Astrocyte of the hippocampus (primary cell): ENCODE data around the gene PKP4.
"Not testable (repeated sequence)": the region's sequence is repeated elsewhere in the genome, so short reads cannot be mapped to it uniquely, and the experiment has no call there.

Experiments used
- DNase-seq: peaks from one replicate; pipeline ENCODE4 v3.0.0; 2011; ENCODE audit warnings: low read depth, low spot score

PKP4 gene, protein sequence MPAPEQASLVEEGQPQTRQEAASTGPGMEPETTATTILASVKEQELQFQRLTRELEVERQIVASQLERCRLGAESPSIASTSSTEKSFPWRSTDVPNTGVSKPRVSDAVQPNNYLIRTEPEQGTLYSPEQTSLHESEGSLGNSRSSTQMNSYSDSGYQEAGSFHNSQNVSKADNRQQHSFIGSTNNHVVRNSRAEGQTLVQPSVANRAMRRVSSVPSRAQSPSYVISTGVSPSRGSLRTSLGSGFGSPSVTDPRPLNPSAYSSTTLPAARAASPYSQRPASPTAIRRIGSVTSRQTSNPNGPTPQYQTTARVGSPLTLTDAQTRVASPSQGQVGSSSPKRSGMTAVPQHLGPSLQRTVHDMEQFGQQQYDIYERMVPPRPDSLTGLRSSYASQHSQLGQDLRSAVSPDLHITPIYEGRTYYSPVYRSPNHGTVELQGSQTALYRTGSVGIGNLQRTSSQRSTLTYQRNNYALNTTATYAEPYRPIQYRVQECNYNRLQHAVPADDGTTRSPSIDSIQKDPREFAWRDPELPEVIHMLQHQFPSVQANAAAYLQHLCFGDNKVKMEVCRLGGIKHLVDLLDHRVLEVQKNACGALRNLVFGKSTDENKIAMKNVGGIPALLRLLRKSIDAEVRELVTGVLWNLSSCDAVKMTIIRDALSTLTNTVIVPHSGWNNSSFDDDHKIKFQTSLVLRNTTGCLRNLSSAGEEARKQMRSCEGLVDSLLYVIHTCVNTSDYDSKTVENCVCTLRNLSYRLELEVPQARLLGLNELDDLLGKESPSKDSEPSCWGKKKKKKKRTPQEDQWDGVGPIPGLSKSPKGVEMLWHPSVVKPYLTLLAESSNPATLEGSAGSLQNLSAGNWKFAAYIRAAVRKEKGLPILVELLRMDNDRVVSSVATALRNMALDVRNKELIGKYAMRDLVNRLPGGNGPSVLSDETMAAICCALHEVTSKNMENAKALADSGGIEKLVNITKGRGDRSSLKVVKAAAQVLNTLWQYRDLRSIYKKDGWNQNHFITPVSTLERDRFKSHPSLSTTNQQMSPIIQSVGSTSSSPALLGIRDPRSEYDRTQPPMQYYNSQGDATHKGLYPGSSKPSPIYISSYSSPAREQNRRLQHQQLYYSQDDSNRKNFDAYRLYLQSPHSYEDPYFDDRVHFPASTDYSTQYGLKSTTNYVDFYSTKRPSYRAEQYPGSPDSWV

DNA sequence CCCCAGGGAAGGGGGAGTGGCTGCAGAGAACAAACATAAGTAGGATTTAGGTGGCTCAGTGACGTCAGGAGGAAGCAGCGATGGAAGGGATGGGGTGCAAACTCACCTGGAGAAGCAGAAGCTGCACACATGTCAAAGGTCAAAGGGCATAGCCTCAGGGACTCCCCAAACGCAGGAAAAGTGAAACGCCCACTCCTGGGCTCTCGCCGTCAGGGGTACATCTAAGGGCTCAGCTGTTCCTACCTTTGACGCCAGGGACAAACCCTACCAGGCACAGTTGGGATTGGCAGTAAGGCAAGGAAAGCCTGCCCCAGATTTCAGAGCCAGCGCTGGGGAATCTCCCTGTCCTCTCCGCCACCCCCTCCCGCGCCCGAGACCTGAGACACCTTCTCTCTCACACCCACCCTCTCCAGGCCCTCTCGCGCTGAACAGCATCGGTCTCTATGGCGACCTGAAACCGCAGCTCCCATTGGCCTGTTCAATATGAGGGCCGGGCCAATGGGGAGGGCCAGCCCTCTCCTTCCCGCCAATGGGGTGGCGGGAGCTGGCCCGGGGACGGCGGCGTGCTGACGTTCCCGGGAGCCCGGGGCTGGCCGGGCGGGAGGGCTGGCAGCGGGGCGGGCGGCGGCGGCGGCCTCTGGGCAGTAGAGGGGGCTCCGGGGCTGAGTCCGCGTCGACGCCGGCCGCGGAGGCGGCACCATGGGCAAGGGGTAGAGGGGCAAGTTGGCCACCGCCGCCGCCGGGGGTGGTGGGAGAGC, at the start of gene PKP4, which contains the start of gene CCDC148:
Gene PKP4 (plus strand): TSS at position 644 of the 758 bp plus-strand sequence. CDS start 76,233 bp downstream, outside the sequence.
Gene CCDC148 (minus strand): TSS at position 445 of the 758 bp plus-strand sequence. CDS start 314 bp downstream, at position 131.
- DNase-seq, result peak; percentile 98

DNA sequence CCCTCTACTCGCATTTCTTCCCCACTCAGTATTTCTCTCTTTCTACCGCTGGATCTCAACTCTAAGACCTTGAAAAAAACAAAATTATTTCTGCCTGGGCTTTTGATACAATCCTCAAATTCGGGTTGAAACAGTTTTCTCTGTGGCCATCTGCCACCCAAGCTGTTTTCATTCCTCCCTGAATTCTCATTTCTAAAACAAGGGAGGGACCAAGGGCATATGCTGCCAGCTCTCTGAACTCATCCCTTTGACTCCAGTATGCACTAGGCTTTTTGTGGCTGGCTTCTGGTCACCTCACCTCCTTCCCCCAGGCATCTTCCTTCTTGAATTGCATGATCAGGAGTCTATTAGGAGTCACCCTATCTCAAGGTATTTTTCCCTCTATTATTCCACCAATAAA, 49.7 kb upstream of the PKP4 start:
- no peak for DNase-seq

DNA sequence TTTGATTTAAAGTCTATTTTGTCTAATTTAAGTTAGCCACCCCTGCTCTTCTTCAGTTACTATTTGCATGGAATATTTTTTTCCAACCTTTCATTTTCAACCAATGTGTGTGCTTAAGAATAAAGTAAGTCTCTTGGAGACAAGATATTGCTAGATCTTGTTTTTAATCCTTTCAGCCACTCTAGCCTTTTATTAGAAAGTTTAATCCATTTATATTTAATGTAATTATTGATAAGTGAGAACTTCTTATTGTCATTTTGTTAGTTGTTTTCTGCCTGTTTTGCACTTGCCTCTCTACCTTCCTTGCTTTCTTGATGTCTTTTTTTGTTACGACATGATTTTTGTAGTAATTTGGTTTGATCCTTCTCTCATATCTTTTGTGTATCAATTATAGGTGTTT, 46.6 kb upstream of the PKP4 start:
- no peak for DNase-seq

DNA sequence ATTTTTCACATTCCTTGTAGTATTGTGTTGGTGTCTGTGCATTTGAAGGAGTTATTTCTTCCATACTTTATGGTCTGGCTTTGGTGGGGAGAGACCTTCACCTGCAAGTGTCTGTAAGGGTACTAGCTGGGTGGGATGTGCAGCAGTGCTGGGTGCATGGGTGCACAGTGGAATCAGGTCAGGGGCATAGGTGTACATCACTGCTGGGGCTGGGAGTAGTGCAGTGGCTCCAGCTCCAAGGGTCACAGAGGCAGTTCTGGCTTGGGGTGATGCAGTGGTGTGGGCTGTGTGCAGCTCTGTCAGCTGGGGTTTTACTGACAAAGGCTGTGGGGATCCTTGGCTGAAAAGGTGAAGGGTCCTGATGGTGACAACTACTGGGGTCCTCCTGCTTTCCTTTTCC, 45.0 kb upstream of the PKP4 start:
- no peak for DNase-seq

DNA sequence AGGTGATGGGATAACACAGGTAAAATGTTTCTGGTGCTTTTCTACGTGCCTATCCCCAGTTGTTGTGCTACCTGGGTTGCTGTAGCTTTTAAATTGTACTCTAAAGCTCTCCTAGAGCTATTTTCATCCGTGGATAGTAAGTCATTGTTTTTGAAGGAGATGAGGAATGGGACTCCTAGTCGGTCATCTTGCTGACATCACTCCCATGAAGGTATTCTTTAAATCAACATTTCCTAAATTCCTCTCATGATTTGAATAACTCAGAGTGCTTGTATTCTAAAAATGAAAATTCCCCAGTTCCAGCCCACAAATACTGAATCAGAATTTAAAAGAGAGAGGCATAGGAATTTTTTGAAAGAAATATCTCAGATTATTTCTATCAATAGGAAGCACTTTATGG, 44.5 kb upstream of the PKP4 start:
- DNase-seq, result peak; percentile 65

DNA sequence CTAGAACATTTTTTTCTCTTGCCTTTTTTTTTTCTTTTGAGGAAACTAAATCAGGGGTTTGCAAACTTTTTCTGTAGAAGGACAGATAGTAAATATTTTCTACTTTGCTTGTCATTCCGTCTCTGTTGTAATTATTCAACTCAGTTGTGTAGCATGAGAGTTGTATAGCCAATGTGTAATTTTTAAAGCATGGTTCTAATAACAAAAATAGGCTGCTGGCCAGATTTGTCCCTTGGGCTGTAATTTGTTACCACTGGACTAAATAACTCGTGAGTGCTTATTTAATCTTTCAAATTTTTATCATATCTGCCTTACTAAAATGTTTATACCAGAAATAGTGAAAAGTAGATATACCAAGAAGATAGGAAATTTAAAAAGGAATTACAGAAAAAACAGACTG, 43.2 kb upstream of the PKP4 start:
- DNase-seq, result no peak

DNA sequence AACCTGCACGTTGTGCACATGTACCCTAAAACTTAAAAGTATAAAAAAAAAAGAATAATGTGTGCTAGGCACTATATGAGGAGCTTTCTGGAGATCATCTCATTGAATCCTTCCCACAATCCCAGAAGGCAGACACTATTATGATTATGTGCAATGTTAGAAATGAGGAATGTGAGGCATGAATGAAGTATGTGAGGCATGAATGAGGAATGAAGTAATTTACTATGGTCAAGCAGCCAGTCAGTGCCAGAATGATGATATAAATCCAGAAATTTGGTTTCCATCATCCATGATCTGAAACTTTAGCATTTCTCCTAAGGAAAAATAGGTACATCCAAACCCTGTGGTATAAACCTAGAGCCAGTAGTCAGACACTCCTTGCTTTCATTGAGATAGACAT, 42.2 kb upstream of the PKP4 start:
- peak; percentile 58 for DNase-seq

DNA sequence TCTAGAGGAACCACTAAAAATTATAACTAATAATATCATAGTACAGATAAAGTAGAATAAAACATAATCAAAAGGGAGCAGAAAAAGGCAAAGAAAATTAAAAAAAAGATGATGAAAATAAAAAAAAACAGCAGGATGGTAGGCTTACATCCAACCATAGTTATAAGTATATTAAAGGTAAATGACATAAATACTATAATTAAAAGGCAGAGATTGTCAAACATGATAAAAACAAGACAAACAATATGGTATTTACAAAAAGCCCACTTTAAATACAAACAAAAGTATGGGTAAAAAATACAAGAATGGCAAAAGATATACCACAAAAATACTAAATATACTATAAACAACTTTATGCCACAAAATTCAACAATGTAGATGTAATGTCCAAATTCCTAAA, 24.6 kb upstream of the PKP4 start:
- no peak for DNase-seq

DNA sequence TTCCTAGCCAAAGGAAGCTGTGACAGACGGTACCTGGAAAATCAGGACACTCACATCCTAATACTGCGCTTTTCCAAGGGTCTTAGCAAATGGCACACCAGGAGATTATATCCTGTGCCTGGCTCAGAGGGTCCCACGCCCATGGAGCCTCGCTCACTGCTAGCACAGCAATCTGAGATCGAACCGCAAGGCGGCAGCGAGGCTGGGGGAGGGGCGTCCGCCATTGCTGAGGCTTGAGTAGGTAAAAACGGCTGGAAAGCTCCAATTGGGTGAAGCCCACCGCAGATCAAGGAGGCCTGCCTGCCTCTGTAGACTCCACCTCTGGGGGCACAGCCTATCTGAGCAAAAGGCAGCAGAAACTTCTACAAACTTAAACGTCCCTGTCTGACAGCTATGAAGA, 23.0 kb upstream of the PKP4 start:
- DNase-seq, result not testable (repeated sequence)

DNA sequence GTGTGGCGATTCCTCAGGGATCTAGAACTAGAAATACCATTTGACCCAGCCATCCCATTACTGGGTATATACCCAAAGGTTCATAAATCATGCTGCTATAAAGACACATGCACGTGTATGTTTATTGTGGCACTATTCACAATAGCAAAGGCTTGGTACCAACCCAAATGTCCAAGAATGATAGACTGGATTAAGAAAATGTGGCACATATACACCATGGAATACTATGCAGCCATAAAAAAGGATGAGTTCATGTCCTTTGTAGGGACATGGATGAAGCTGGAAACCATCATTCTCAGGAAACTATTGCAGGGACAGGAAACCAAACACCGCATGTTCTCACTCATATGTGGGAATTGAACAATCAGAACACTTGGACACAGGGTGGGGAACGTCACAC, 17.7 kb upstream of the PKP4 start:
- not testable (repeated sequence) for DNase-seq

DNA sequence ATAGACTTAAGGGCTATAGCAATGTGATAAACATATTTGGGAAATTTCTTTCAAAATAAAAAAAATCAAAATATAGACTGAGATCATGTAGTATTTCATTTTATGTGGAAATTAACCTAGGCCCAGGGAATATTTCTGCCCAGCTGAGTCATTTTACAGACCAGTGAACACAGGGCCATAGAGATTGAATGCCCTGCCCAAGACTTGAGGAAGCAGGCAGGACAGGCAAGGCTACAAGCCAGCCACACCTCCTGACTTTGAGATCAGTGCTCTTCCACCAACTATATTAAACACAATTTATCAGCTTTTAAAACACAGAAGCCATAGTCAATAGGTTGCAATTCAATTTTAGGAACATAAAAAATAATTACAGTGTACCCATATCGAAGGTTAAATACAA, 13.1 kb upstream of the PKP4 start:
- DNase-seq, result no peak

DNA sequence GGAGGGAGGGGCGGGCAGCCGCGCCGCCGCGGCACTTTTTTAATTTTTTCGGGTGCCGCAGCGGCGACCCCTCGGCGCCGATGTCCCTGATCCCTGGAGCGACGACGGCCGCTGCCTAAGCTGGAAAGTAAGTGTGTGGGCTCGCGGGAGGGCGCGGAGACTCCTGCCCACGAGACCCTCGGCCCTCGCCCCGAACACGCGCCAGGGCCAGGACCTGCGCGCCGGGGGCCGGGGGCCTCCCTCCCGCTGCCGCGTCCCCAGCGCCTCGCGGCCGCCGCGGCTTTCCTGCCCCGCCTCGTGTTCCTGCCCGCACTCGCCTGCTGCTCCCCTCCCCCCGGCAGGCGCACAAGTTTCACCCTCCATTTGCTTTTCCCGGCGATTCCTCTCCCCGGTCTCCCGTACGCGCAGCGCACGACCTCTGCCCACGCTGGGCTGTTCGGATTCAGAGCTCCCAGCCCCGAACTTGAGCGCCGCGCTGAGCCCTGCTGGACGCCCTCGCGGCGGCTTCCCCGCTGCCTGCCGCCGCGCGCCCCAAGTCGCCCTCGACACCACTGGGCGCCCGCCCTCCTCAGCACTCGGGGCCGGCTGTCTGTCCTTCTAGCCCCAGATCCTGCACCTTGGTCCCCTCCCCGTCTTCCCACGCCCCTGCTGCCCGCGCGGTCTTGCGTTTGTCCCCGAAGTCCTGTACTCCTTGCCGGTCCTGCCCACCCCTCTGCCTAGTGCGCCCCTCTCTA, 507 bp downstream of the PKP4 start:
- DNase-seq, result peak; percentile 86

DNA sequence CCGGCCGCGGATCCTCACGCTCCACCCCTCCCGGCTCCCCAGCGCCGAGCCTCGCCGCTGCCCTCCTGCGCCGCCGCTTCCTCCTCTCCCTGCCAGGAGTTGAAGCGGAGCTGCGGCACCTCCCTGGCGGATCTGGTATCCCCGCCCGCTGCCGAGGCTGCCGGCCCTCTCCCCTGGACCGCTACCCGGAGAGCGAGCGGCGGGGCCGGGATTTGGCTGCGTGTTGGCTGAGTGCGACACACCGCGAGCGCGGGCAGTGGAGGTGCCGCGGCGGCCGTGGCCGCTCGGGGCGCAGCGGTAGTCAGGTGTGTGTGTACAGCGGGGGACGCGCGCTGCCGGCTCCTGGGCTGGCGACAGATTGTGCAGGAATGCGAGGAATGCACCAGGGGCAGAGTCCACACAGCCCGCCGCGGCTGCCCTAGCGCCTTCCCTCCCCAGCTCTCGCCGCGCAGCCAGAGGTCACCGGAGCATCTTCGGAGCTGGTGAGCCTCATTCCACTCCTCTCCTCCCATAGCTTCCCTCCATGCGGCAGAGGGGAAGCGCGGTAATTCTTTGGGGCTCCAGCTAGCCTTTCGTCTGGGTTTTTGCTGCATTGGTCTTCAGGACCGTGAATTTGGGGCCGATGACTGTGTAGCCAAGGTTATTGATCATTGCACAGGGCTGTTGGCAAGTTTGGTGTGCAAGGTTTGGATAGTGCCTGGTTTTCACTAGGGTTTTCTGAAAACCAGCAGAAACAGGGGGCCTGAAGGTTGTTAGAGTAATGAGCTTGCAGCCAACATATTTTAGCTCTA, 1.3 kb downstream of the PKP4 start:
- peak; percentile 89 for DNase-seq

DNA sequence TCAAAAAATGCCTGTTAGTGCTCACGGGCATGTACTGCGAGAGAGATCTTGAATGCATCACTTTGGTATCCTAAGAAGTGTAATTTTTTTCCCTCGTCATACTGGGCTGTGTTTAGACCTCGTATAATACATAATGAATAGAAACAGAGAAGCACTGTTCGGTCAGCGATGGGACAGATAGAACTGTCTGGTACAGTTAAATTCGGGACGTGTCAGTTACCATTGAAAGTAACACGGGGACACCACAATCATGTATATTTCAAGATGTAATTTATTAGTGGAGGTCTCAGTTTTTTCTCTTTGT, 1.8 kb downstream of the PKP4 start:
- no peak for DNase-seq

DNA sequence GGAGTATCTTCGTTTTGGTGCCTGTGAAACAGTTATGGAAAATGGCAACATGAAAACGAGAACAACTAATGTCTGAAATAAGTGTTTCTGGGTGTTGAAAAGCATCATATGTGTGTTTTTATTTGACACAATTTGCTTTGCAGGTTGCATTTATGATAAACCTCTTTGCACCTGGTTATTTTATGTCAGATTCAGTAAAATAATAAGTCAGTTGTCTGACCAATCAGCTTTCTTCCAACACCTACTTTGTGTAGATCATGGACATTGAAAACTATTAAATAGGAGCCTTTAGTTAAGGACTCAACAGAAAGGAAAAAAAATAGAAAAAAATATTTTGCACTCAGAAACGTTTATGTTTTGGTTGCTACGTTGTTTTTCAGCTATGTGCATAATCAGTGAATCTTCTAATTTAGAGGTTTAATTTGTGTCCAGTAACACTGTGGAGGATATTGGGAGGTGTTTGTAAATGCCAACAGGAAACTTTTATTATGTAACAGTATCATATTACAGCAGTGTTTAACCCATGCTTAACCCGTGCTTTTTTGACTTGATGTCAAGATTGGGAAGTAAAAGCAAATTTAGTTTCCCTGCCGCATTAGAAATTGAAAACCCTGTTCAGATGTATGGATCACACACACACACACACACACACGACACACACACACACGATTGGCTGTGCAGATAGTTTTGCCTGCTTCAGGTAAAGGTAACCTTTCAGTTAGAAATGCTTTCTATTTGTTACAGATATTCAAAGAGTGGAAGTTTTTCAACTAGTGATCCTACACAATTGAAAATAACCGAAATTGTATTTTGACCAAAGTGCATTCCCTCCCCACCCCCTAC, 2.6 kb downstream of the PKP4 start:
- peak; percentile 13 for DNase-seq

DNA sequence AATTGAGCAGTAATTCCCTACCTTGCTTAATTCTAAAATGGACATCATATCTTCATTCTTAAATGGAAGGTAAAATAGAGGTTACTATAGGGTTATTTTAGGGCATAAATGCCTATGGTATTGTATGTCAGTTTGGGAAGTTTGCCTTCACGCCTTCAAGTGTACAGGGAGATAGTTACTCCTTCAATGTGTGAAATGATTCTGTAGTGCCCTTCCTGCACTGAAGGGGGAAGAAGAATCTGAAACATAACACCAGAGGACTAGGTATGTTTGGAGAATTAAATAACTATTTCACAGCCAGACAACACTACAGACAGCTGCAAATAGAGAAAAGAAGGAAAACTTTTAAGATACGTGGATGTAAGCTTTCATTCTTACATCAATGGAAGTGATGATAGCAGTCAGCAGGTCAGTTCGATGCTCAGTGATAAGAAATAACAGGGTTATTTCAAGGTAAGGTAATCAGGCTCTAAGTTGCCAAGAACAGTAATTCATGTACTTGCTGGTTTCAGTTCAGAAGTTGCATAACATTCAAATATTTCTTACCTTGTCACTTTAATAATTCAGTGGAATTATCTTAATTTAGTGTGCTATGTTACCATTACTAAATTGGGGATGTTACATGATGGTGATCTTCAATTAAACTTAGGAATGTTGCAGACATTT, 4.0 kb downstream of the PKP4 start:
- DNase-seq, result peak; percentile 15

DNA sequence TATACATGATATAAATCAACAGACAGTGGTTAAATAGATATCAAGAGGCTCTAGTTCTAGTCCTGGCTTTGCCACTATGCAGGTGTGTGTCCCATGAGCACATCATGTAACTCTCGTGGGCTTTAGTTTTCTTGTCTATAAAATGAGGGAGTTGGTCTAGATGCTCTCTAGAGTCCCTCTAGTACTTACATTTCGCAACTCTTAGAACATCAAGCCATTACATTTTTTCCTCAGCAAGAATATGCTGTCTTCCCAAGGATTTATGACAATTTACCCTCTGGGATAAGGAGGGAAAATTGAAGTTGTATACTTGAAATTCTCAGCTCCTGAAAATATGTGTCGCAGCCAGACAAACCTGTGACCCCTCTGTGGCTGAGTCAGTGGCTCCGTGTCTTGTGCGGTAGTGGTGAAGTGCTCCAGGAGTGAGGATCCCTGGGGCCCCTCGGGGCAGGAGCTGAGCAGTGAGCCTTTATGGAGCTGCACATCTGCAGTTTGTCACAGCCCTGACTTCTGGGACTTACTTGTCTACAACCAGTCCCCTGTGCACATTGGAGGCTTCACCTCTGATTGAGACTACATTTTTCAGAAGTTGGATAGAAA, 6.8 kb downstream of the PKP4 start:
- no peak for DNase-seq
